ENCODE measurements around the gene FXYD6. TPM values are rescaled to one million over a fixed set of nuclear protein-coding genes. Genes with fewer than 3 reads are reported as not detected.

FXYD6 gene
- total RNA-seq, 1 experiment from 2014 or later: 1.0 TPM

- peaks cover 4% of the 10 kb centered on the region for H3K27me3 Mint-ChIP-seq (ENCODE audit: insufficient read depth, unreplicated experiment)
- Histone ChIP-seq H3K27me3 (replicated peaks; ENCODE audit: control insufficient read depth, insufficient read depth, low read length) (no peaks in the 10 kb centered on the region), H3K36me3 (ENCODE audit: control insufficient read depth, insufficient read depth, low read length) (no peaks in the 10 kb centered on the region), H3K9me3 (no peaks in the 10 kb centered on the region), H3K4me3 (ENCODE audit: low read depth, low read length) (no peak overlapping the region), H3K4me1 (peaks cover 14% of the 10 kb centered on the region)
- DNase-seq: peak in 1 of 2 experiments; percentile 40
- no peaks in the 10 kb centered on the region for H3K9me3 Mint-ChIP-seq (ENCODE audit: unreplicated experiment)
- TF ChIP-seq, protein P1, sequence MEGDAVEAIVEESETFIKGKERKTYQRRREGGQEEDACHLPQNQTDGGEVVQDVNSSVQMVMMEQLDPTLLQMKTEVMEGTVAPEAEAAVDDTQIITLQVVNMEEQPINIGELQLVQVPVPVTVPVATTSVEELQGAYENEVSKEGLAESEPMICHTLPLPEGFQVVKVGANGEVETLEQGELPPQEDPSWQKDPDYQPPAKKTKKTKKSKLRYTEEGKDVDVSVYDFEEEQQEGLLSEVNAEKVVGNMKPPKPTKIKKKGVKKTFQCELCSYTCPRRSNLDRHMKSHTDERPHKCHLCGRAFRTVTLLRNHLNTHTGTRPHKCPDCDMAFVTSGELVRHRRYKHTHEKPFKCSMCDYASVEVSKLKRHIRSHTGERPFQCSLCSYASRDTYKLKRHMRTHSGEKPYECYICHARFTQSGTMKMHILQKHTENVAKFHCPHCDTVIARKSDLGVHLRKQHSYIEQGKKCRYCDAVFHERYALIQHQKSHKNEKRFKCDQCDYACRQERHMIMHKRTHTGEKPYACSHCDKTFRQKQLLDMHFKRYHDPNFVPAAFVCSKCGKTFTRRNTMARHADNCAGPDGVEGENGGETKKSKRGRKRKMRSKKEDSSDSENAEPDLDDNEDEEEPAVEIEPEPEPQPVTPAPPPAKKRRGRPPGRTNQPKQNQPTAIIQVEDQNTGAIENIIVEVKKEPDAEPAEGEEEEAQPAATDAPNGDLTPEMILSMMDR (IDR thresholded peaks at IDR 0.05; ENCODE audit: insufficient read depth in 1 of 2, low read depth in 1 of 2, low read length in 1 of 2, severe bottlenecking in 1 of 2, unreplicated experiment in 1 of 2): no peak
- peaks cover 28% of the 10 kb centered on the region for H3K4me1 Mint-ChIP-seq (ENCODE audit: low read depth, unreplicated experiment)
- no TSS peak for BruUV-seq (replicated peaks)
- H3K4me3 Mint-ChIP-seq (ENCODE audit: unreplicated experiment): no peak overlapping the region
- peaks cover 5% of the 10 kb centered on the region for H3K36me3 Mint-ChIP-seq (ENCODE audit: insufficient read depth, unreplicated experiment)
- ChIA-PET CTCF (interaction anchor here (1.0 kb wide), 1 partner anchor 28 kb away, joined by 3 read pairs; no protein-coding TSS in a partner anchor), POLR2A (no interaction called here)
- intact Hi-C loops (cut with micrococcal nuclease; ENCODE audit: unreplicated experiment): no loop called here
- H3K27ac Mint-ChIP-seq (ENCODE audit: unreplicated experiment): peak overlapping the region; percentile 19
Measured at GRCh38 chr11:117837070-117837776, 39.2 kb downstream of the FXYD6 start.

DNA sequence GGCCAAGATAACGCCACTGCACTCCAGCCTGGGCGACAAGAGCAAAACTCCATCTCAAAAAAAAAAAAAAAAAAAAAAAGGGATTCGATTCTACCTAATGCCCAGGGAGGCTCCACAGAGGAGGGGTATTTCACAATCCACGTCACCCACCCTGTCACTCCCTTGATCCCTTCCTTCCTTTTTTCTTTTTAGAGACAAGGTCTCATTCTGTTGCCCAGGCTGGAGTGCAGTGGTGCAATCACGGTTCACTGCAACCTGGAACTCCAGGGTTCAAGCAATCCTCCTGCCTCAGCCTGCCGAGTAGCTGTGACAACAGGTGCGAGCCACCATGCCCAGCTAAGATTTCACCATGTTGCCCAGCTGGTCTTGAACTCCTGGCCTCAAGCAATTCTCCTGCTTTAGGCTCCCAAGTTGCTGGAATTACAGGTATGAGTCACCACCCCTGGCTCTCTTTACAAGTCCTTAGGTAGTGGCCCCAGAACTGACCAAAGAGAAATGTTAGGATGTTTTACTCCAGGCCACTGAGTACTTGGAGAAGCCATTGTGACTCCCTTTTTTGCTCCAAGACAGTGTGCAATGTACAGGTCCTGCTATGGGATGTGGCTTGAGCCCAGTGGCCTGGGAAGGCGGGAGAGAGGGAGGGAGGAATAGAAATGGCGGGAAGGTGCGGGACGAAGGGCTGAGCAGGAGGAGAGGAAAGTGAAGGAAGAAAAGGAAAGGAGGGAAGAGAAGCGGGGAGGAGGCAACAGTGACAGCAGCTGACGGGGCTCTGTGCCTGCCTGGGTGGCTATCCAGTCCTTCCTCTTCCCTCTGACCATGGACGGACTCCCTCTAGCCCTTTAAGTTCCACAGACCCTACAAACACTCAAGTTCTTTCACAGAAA, 40.1 kb downstream of the FXYD6 start:
- H3K4me1 ChIP-seq: peaks cover 14% of the 10 kb centered on the region
- DNase-seq: no peak
- POLR2A ChIA-PET: no interaction called here
- Mint-ChIP-seq H3K9me3 (ENCODE audit: unreplicated experiment) (no peaks in the 10 kb centered on the region), H3K27ac (ENCODE audit: unreplicated experiment) (peak overlapping the region; percentile 14), H3K4me1 (ENCODE audit: low read depth, unreplicated experiment) (peaks cover 28% of the 10 kb centered on the region), H3K27me3 (ENCODE audit: insufficient read depth, unreplicated experiment) (peaks cover 4% of the 10 kb centered on the region), H3K36me3 (ENCODE audit: insufficient read depth, unreplicated experiment) (peaks cover 5% of the 10 kb centered on the region), H3K4me3 (ENCODE audit: unreplicated experiment) (no peak overlapping the region)
- no peaks in the 10 kb centered on the region for H3K9me3 ChIP-seq
- no TSS peak for BruUV-seq (replicated peaks)
- no peak overlapping the region for H3K4me3 ChIP-seq (ENCODE audit: low read depth, low read length)
- no peaks in the 10 kb centered on the region for H3K36me3 ChIP-seq (ENCODE audit: control insufficient read depth, insufficient read depth, low read length)
- intact Hi-C loops (cut with micrococcal nuclease; ENCODE audit: unreplicated experiment): no loop called here
- no peaks in the 10 kb centered on the region for H3K27me3 ChIP-seq (replicated peaks; ENCODE audit: control insufficient read depth, insufficient read depth, low read length)
- TF ChIP-seq, protein P1 (IDR thresholded peaks at IDR 0.05; ENCODE audit: insufficient read depth in 1 of 2, low read depth in 1 of 2, low read length in 1 of 2, severe bottlenecking in 1 of 2, unreplicated experiment in 1 of 2): no peak
- CTCF ChIA-PET: no interaction called here

GRCh38 chr11:117835576-117835975, 40.9 kb downstream of the FXYD6 start:
- Mint-ChIP-seq H3K27me3 (ENCODE audit: insufficient read depth, unreplicated experiment) (peaks cover 4% of the 10 kb centered on the region), H3K4me3 (ENCODE audit: unreplicated experiment) (no peak overlapping the region), H3K36me3 (ENCODE audit: insufficient read depth, unreplicated experiment) (peaks cover 5% of the 10 kb centered on the region), H3K4me1 (ENCODE audit: low read depth, unreplicated experiment) (peaks cover 31% of the 10 kb centered on the region), H3K9me3 (ENCODE audit: unreplicated experiment) (no peaks in the 10 kb centered on the region), H3K27ac (ENCODE audit: unreplicated experiment) (no peak overlapping the region)
- no peaks in the 10 kb centered on the region for H3K9me3 ChIP-seq
- TF ChIP-seq, protein P1 (IDR thresholded peaks at IDR 0.05; ENCODE audit: insufficient read depth in 1 of 2, low read depth in 1 of 2, low read length in 1 of 2, severe bottlenecking in 1 of 2, unreplicated experiment in 1 of 2): no peak
- H3K36me3 ChIP-seq (ENCODE audit: control insufficient read depth, insufficient read depth, low read length): no peaks in the 10 kb centered on the region
- H3K4me3 ChIP-seq (ENCODE audit: low read depth, low read length): no peak overlapping the region
- ChIA-PET CTCF (interaction anchor here (0.7 kb wide), 1 partner anchor 12 kb away, joined by 3 read pairs; no protein-coding TSS in a partner anchor), POLR2A (no interaction called here)
- DNase-seq: no peak
- intact Hi-C loops (cut with micrococcal nuclease; ENCODE audit: unreplicated experiment): no loop called here
- BruUV-seq (replicated peaks): no TSS peak
- peaks cover 14% of the 10 kb centered on the region for H3K4me1 ChIP-seq
- H3K27me3 ChIP-seq (replicated peaks; ENCODE audit: control insufficient read depth, insufficient read depth, low read length): no peaks in the 10 kb centered on the region

All from Caco-2 (cell line).